ENCODE data around the gene ANKRD33.

DNA sequence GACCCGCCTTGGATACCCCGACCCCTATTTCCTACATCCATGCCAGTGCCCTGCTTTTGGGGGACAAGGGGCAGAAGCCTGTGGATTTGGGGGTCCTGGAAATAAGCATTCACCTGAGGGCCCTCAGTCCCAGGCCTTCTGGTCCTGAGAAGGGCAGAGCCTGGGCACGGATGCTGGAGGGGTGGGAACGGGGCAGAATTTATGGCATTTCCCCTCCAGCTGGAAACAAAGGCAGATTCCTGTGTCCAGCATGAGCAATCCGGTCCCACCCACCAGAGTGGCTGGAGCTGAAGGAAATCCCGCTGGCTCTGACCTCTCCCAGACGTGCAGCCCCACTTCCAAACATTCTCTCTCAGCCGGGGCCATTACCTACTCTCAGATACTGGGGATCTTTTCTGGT, 9.3 kb downstream of the ANKRD33 start:
- TF ChIP-seq, protein P1, sequence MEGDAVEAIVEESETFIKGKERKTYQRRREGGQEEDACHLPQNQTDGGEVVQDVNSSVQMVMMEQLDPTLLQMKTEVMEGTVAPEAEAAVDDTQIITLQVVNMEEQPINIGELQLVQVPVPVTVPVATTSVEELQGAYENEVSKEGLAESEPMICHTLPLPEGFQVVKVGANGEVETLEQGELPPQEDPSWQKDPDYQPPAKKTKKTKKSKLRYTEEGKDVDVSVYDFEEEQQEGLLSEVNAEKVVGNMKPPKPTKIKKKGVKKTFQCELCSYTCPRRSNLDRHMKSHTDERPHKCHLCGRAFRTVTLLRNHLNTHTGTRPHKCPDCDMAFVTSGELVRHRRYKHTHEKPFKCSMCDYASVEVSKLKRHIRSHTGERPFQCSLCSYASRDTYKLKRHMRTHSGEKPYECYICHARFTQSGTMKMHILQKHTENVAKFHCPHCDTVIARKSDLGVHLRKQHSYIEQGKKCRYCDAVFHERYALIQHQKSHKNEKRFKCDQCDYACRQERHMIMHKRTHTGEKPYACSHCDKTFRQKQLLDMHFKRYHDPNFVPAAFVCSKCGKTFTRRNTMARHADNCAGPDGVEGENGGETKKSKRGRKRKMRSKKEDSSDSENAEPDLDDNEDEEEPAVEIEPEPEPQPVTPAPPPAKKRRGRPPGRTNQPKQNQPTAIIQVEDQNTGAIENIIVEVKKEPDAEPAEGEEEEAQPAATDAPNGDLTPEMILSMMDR (IDR thresholded peaks at IDR 0.05; ENCODE audit: low read length): no peak
- no peak for TF ChIP-seq EZH2phosphoT487 (IDR thresholded peaks at IDR 0.05; ENCODE audit: low read length)
